SIG-M5 treated with dmso at 0.1 percent for 504 hours (cell line): ENCODE data around the gene OPCML.

Experiments used
- DNase-seq: peaks from one replicate; lab custom pipeline; 2025; ENCODE audit not compliant: unreplicated experiment; lab: John Stamatoyannopoulos, UW

The OPCML gene

GRCh38 chr11:133238495-133238894 is 293.8 kb downstream of the OPCML start:
- no peak for DNase-seq

DNA sequence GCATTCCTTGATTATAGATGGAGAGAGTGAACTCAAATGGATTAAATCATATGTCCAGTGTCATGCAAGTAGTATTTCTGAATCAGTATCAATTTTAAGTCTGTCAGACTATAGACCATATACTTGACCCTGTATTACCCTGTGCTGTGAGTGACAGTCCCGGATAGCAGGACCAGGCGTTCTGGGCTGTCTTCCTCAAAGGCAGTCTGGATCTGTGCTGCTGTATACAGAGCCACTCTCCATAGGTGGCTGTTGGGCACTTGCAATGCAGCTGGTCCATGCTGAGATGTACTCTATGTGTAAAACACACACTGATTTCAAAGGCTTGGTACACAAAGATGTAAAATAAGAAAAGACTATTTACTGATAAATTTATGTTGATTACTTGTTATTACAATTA is 294.3 kb downstream of the OPCML start:
- no peak for DNase-seq

DNA sequence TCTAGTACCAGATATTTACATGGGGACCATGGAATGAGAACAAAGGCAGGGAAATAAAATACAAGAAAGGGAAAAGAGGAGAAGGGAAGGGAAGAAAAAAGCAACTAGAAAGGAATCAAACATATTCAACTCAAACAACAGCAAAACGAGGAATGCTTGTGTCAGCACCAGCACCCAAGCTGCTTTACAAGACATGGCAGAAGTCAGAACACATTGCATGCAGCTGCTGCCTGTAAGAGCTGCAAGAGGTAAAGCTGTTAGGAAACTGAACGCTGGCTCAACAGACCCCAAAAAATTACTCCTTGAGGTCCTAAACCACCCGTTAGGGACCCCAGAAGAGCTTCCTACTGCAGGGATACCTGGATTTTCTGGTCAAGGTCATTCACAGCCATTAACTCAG is 296.9 kb downstream of the OPCML start:
- no peak for DNase-seq

GRCh38 chr11:133234883-133235282 is 297.4 kb downstream of the OPCML start:
- DNase-seq = no peak

DNA sequence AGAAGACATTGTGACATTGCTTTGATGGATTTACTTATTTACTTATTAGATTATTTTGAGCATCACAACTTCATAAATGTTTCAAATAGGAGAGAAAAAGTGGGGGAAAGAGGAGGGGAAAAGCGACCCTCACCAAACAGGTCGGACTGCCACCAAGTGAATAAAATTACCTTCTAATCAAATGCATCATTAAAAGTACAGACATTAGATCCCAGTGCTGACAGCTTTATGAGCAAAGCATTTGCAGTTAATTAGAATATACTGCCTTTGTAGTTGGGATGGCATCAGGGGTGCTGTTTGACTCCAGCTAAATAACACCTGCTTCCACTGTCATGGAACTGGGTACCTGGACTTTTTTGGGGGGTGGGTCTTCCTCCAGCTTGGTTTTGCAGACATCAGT is 299.6 kb downstream of the OPCML start:
- no peak for DNase-seq

DNA sequence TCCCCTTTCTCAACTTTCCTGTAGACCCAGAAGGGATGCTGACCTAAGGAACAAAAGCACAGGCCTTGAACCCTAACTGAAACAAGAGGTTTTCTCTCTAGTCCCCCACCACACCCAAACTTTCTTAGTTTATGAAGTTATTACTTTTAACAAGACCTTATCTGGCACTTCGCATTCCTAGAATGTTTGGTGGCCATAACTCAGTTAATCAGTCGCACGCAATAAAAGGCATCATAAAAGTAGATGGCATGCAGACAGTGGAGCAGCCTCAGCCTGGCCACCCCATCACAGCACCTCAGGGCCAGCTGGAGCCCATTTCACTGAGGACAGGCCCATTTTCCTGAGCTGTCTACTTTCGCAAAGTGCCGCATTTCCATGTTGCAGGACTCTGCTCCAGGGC is 301.9 kb downstream of the OPCML start:
- no peak for DNase-seq

DNA sequence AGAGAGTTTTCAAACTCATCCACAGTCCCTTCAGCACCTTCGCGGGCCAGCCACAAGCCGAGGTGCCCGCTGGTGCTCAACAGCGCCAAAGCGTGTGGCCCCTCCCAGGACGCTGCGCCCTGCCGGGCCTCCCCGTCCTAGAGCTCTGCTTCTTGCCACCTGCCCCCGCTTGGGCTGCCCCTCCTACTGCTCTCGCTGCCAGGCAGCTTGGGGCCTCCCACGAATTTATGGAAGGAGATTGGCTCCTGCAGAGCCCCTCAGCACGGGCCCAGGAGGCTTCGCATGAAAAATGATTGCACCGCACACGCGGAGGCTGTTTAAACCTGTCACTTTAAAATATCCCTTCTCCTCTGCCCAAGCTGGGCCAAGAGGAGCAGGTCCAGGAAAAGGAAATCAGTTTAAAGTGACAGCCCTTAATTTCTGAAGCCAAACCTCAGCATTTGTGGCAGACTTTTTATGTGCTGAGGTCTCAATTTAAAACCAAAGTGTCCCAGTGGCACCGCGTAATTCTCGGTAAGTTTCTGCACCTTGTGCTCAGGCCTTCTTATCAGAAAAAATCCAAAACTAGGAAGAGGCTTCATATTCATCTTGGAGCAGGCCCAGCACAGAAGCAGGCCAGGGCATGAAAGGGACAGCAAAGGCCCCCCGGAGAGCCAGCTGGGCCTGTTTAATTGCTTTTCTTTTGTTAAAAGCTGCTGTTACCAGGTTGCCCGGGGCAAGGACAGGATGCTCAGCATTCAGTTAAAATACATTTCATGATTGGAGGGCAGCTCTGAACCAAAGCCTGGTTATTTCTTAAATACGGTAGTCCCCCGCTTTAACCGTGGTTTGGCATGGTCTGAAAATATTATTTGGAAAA is 303.6 kb downstream of the OPCML start:
- no peak for DNase-seq

- no peak for DNase-seq
These were observed 304.6 kb downstream of the OPCML start for GRCh38 chr11:133227632-133228111.

- DNase-seq = no peak
These were observed 308.0 kb downstream of the OPCML start for GRCh38 chr11:133224271-133224670.

DNA sequence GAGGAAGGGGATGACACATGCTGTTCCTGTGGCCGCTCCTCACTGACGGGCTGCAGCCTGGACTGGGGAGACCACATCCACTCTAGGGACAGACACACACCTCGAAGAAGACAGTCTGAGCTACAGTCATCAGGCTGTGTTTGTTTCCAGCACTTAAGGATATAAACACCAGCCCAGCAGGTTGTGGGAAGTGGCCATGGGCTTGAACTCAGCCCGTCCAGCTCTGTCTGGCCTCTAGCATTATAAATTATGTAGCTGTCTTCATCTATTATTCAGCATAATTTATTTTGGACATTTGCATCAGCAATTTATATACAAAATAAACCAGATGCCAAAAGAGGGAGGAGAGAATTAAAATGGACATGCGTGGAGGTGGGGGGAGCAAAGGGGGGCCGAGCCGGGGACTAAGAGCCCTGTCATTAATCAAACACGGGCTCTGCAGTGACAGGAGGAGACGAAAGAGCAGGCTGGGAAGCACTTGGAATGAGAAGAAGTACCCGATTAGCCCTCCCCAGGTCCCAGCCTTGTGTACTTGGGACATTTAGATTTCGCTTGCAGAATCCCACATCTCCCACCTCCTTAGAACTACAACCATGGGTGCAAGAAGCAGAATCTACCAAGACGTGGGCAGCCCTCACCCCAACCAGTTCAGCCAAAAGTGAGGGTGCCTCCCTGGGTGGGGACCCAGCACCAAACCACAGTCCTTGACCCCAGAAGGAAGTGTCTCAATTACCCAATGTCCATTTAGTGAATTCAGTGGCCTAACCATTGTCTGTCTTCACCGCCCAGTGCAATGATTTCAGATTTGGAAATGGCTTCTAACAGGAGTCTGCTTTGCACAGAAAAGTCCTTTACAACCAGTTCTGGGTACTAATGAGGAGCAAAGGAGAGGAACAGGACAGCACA is 309.6 kb downstream of the OPCML start:
- DNase-seq = no peak

DNA sequence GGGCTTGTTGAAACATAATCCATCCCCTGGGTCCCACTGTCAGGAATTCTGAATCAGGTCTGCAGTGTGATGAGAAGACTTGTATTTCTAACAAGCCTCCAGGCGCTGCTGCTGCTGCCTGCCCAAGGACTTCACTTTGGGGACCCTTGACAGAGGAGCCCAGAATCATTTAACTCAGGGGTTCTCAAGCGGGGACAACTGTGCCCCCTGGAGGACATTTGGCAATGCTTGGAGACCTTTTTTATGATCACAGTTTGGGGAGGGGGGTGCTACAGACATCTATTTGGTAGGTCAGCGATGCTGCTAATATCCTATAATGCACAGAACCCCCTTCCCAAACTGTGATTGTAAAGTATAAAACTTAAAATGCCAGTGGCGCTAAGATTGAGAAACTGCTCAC is 312.8 kb downstream of the OPCML start:
- DNase-seq = no peak

DNA sequence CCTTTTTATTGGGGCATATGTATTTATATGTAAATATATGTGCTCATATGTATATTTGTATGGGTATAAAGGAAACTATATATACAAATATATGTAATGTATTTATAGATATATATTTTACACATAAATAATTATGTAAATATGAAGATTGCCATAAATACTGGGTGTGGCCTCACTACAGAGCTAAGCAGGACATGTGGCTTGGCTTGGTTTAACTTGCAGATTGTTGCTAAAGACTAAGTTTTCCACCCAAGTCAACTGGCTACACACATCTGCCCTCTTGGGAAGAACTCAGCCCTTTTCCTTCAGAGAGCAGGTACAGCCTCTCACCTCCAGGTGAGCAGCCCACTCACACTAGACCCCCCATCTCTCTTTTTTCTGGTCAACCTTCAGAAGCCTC is 315.5 kb downstream of the OPCML start:
- no peak for DNase-seq

- no peak for DNase-seq
These were observed 316.6 kb downstream of the OPCML start for GRCh38 chr11:133215596-133216230.

GRCh38 chr11:133214646-133215045 is 317.7 kb downstream of the OPCML start:
- no peak for DNase-seq

- DNase-seq = no peak
These were observed 320.1 kb downstream of the OPCML start for GRCh38 chr11:133212201-133212600.

- no peak for DNase-seq
These were observed 324.3 kb downstream of the OPCML start for GRCh38 chr11:133207995-133208394.

GRCh38 chr11:133206313-133207005 is 325.8 kb downstream of the OPCML start:
- DNase-seq = no peak

- no peak for DNase-seq
These were observed 328.1 kb downstream of the OPCML start for GRCh38 chr11:133204158-133204557.

- DNase-seq = no peak
These were observed 329.5 kb downstream of the OPCML start for GRCh38 chr11:133202816-133203215.

GRCh38 chr11:133198438-133198837 is 333.9 kb downstream of the OPCML start:
- DNase-seq = no peak

- DNase-seq = no peak
These were observed 334.9 kb downstream of the OPCML start for GRCh38 chr11:133197425-133197824.
